Kidney (tissue), 14 donors: ENCODE results near the gene FANCE. TPM values are rescaled to one million over a fixed set of nuclear protein-coding genes. Genes with fewer than 3 reads are reported as not detected.

Experiments used
- DNase-seq, 5 donors: peaks; one replicate each; pipeline ENCODE4 v3.0.0-alpha.2; 2013 to 2020
- FAIRE-seq: peaks from 2 replicates; lab custom pipeline; 2012; peaks lifted over from hg19 to GRCh38; lab: Jason Lieb, UNC
- H3K27ac ChIP-seq, 2 donors: one replicate each; pipeline ENCODE4 v1.7.0; 2013; ENCODE audit warnings: low read depth in 2 of 2, low read length in 2 of 2, inconsistent platforms in 1 of 2
- H3K27me3 ChIP-seq: one replicate; pipeline ENCODE4 v1.7.1; 2013; ENCODE audit warnings: low read length, inconsistent platforms; ENCODE audit not compliant: control insufficient read depth, insufficient read depth
- H3K36me3 ChIP-seq, 3 donors: one replicate each; pipeline versions ENCODE4 v1.7.0 to v1.7.1; 2013; ENCODE audit warnings: low read length in 3 of 3, control low read depth in 1 of 3, inconsistent platforms in 1 of 3; ENCODE audit not compliant: insufficient read depth in 3 of 3, control insufficient read depth in 2 of 3
- H3K4me1 ChIP-seq, 3 donors: one replicate each; pipeline versions ENCODE4 v1.7.0 to v1.7.1; 2013; ENCODE audit warnings: low read length in 3 of 3, inconsistent platforms in 1 of 3, low read depth in 1 of 3; ENCODE audit not compliant: control insufficient read depth in 2 of 3, insufficient read depth in 2 of 3
- H3K4me3 ChIP-seq, 3 donors: one replicate each; pipeline versions ENCODE4 v1.7.0 to v1.8.1; 2013; ENCODE audit warnings: low read length in 3 of 3, control low read depth in 1 of 3, inconsistent platforms in 1 of 3
- H3K9ac ChIP-seq, 3 donors: one replicate each; pipeline versions ENCODE4 v1.7.0 to v1.7.1; 2013; ENCODE audit warnings: low read length in 3 of 3, control low read depth in 1 of 3, inconsistent platforms in 1 of 3
- H3K9me3 ChIP-seq, 3 donors: one replicate each; pipeline versions ENCODE4 v1.7.0 to v1.7.1; 2013; ENCODE audit warnings: low read length in 3 of 3, control low read depth in 1 of 3, inconsistent platforms in 1 of 3; ENCODE audit not compliant: control insufficient read depth in 2 of 3, insufficient read depth in 1 of 3
- intact Hi-C: fragments of 100-400 bp; cut with DNase I; formaldehyde crosslinking; loops from one replicate; pipeline ENCODE4 v1.11.1; 2022
- polyA plus RNA-seq: library from polyadenylated mRNA; stranded (reverse); fragments of 350-450 nt; fragmentation: Illumina TruSeq; extraction: RNeasy Lipid Tissue Mini Kit (QIAGEN cat#74804); gene quantifications from one replicate; pipeline ENCODE4 v1.2.3, GENCODE V29; 2014; ENCODE audit warnings: low read depth, low replicate concordance; ENCODE audit not compliant: insufficient read depth
- total RNA-seq: library from RNA; stranded (reverse); fragmentation: NEBNext Ultra II Directional; extraction: Animal tissue kit (Norgen Biotek cat#: 25700); gene quantifications from one replicate; pipeline ENCODE4 v1.2.1, GENCODE V29; 2021
- TF ChIP-seq, protein P1 (sequence below): IDR thresholded peaks from 3 replicates; pipeline ENCODE4 v1.5.1; 2012; ENCODE audit warnings: mild to moderate bottlenecking, moderate library complexity, borderline replicate concordance; ENCODE audit not compliant: insufficient read depth; ENCODE audit errors: extremely low read depth
- donor health status: control.
- donor health status: control.
- donor health status: control.
- donor health status: control.
- donor health status: control.
- donor health status: DM: yes; HTN: yes; CAD: no.
- donor health status: Normal renal cell carcinoma (clear cell type).

Gene FANCE
- total and polyA plus RNA-seq, 2 donors from 2014 or later: 1.2 to 2.7 TPM

DNA sequence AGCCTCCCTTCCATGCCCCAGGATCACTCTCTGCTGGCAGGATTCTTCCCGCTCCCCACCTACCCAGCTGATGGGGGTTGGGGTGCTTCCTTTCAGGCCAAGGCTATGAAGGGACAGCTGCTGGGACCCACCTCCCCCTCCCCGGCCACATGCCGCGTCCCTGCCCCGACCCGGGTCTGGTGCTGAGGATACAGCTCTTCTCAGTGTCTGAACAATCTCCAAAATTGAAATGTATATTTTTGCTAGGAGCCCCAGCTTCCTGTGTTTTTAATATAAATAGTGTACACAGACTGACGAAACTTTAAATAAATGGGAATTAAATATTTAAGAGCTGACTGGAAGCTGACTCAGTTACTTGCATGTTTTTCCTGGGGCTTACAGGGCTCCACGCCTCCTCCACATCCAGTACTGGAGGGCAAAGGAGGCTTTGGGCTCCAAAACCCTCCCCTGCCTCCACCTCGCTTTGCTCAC lies 24.3 kb upstream of the FANCE start:
- intact Hi-C loops: no loop called here
- H3K27ac ChIP-seq: no peak overlapping the region
- H3K27me3 ChIP-seq: no peaks in the 10 kb centered on the region
- DNase-seq (no peak), FAIRE-seq (no peak)
- no peaks in the 10 kb centered on the region for H3K4me1 ChIP-seq
- H3K4me3 ChIP-seq: no peak overlapping the region
- peaks cover 0 to 6% (median 3%) of the 10 kb centered on the region in 3 donors for H3K36me3 ChIP-seq
- H3K9me3 ChIP-seq: peaks cover 0 to 7% (median 3%) of the 10 kb centered on the region in 3 donors
- TF ChIP-seq, protein P1, sequence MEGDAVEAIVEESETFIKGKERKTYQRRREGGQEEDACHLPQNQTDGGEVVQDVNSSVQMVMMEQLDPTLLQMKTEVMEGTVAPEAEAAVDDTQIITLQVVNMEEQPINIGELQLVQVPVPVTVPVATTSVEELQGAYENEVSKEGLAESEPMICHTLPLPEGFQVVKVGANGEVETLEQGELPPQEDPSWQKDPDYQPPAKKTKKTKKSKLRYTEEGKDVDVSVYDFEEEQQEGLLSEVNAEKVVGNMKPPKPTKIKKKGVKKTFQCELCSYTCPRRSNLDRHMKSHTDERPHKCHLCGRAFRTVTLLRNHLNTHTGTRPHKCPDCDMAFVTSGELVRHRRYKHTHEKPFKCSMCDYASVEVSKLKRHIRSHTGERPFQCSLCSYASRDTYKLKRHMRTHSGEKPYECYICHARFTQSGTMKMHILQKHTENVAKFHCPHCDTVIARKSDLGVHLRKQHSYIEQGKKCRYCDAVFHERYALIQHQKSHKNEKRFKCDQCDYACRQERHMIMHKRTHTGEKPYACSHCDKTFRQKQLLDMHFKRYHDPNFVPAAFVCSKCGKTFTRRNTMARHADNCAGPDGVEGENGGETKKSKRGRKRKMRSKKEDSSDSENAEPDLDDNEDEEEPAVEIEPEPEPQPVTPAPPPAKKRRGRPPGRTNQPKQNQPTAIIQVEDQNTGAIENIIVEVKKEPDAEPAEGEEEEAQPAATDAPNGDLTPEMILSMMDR: no peak
- no peak overlapping the region for H3K9ac ChIP-seq

- FAIRE-seq (no peak), DNase-seq (no peak)
- TF ChIP-seq, protein P1: no peak
- intact Hi-C loops: no loop called here
- Histone ChIP-seq H3K27me3 (no peaks in the 10 kb centered on the region), H3K9ac (no peak overlapping the region), H3K36me3 (peaks cover 0 to 6% (median 3%) of the 10 kb centered on the region in 3 donors), H3K4me1 (no peaks in the 10 kb centered on the region), H3K9me3 (peaks cover 0 to 7% (median 3%) of the 10 kb centered on the region in 3 donors), H3K4me3 (no peak overlapping the region), H3K27ac (no peak overlapping the region)
Measured at GRCh38 chr6:35428421-35429149, 23.6 kb upstream of the FANCE start.

DNA sequence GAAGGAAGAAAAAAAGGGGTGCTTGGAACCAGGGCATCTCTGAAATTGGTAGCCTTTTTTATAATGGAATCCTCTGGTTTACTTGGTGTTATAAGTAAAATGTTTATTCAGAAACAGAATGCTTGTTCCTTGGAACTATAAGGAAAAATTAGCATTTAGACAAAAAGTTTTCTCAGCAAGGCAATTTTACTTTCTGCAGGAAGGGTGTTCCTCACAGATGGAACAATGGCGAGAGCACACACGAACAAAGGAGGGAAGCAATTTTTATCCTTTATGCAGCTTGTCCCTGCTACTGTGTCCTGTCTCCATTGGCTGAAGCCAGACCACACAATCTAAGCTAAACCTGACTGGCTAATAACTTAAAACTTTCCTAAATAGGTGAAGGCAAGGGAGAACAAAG lies 22.7 kb upstream of the FANCE start:
- intact Hi-C loops: no loop called here
- Histone ChIP-seq H3K4me1 (no peaks in the 10 kb centered on the region), H3K9me3 (peaks cover 0 to 7% (median 3%) of the 10 kb centered on the region in 3 donors), H3K27me3 (no peaks in the 10 kb centered on the region), H3K9ac (no peak overlapping the region), H3K27ac (no peak overlapping the region), H3K36me3 (peaks cover 0 to 3% (median 3%) of the 10 kb centered on the region in 3 donors), H3K4me3 (no peak overlapping the region)
- TF ChIP-seq, protein P1: no peak
- DNase-seq (no peak), FAIRE-seq (no peak)
